IMR-90 (cell line): ENCODE data around the gene GPR160. TPM values are rescaled to one million over a fixed set of nuclear protein-coding genes. Genes with fewer than 3 reads are reported as not detected.

Source experiments
- ATAC-seq: fragments of 200-7000 bp; cut with Tn5 transposase; 2 replicates; pipeline ENCODE4 v1.9.1; 2020; ENCODE audit warnings: low read depth, mild to moderate bottlenecking, moderate library complexity
- BruUV-seq: library from RNA; stranded (reverse); fragments of 400-500 nt; replicated peaks from 2 replicates; lab custom pipeline; 2021; lab: Mats Ljungman, UMichigan
- CTCF ChIA-PET: fragments of 300-600 bp; formaldehyde crosslinking; extraction: SDS; loops from one replicate; lab custom pipeline; 2021; ENCODE audit warnings: antibody characterized with exemption; lab: Yijun Ruan, JAX
- POLR2A ChIA-PET: fragments of 300-600 bp; sonication (Branson Sonifier 250); formaldehyde crosslinking; loops from one replicate; lab custom pipeline; 2022; ENCODE audit warnings: antibody characterized with exemption; ENCODE audit not compliant: unreplicated experiment; lab: Charles Lee
- DNase-seq: peaks from one replicate; pipeline ENCODE4 v3.0.0; 2013
- H2AFZ ChIP-seq: replicated peaks from 2 replicates; pipeline ENCODE3; 2013; ENCODE audit warnings: low read length, mild to moderate bottlenecking; ENCODE audit not compliant: poor library complexity
- H2AK5ac ChIP-seq: 2 replicates; pipeline ENCODE4 v1.6.1; 2013; ENCODE audit warnings: low read depth, low read length, inconsistent platforms
- H2AK9ac ChIP-seq: replicated peaks from 2 replicates; pipeline ENCODE3; 2013; ENCODE audit warnings: mild to moderate bottlenecking, low read depth, low read length, moderate library complexity; ENCODE audit not compliant: poor library complexity
- H2BK120ac ChIP-seq: 2 replicates; pipeline ENCODE4 v1.6.1; 2013; ENCODE audit warnings: low read depth, low read length, inconsistent platforms
- H2BK15ac ChIP-seq: 3 replicates; pipeline ENCODE4 v1.6.1; 2013; ENCODE audit warnings: low read depth, low read length, inconsistent platforms
- H2BK20ac ChIP-seq: 2 replicates; pipeline ENCODE4 v1.6.1; 2013; ENCODE audit warnings: low read depth, mild to moderate bottlenecking, inconsistent platforms, low read length, moderate library complexity
- H2BK5ac ChIP-seq: 2 replicates; pipeline ENCODE4 v1.6.1; 2013; ENCODE audit warnings: mild to moderate bottlenecking, low read depth, low read length, inconsistent platforms; ENCODE audit not compliant: poor library complexity, severe bottlenecking
- H3K14ac ChIP-seq: replicated peaks from 2 replicates; pipeline ENCODE4 v1.6.1; 2013; ENCODE audit warnings: low read depth, low read length, inconsistent platforms
- H3K18ac ChIP-seq: 2 replicates; pipeline ENCODE4 v1.6.1; 2013; ENCODE audit warnings: low read depth, low read length, control low read depth
- H3K23ac ChIP-seq: 2 replicates; pipeline ENCODE4 v1.6.1; 2013; ENCODE audit warnings: low read depth, low read length, inconsistent platforms
- H3K27ac ChIP-seq: 2 replicates; pipeline ENCODE4 v1.5.1; 2013; ENCODE audit warnings: mild to moderate bottlenecking, control low read depth, low read length; ENCODE audit not compliant: insufficient read depth
- H3K27me3 ChIP-seq: 2 replicates; pipeline ENCODE4 v1.6.1; 2013; ENCODE audit warnings: low read length; ENCODE audit not compliant: control insufficient read depth, insufficient read depth
- H3K36me3 ChIP-seq: 2 replicates; pipeline ENCODE4 v1.6.1; 2013; ENCODE audit warnings: low read length, mixed read lengths; ENCODE audit not compliant: control insufficient read depth, insufficient read depth
- H3K4ac ChIP-seq: 2 replicates; pipeline ENCODE4 v1.6.1; 2013; ENCODE audit warnings: low read depth, low read length, inconsistent platforms
- H3K4me1 ChIP-seq: 2 replicates; pipeline ENCODE4 v1.6.1; 2013; ENCODE audit warnings: low read length, mixed read lengths; ENCODE audit not compliant: control insufficient read depth, insufficient read depth
- H3K4me2 ChIP-seq: 2 replicates; pipeline ENCODE4 v1.6.1; 2013; ENCODE audit warnings: low read depth, mild to moderate bottlenecking, control low read depth, low read length, moderate library complexity
- H3K4me3 ChIP-seq: 2 replicates; pipeline ENCODE4 v1.5.1; 2013; ENCODE audit warnings: low read depth, mild to moderate bottlenecking, control low read depth, low read length, moderate library complexity; ENCODE audit not compliant: insufficient read depth
- H3K56ac ChIP-seq: 2 replicates; pipeline ENCODE4 v1.6.1; 2013; ENCODE audit warnings: low read length, inconsistent platforms; ENCODE audit not compliant: insufficient read depth; ENCODE audit errors: extremely low read depth
- H3K79me1 ChIP-seq, 2 experiments: 2 replicates each; pipeline ENCODE4 v1.6.1; 2013; ENCODE audit warnings: low read length in 2 of 2, inconsistent platforms in 1 of 2, low read depth in 1 of 2
- H3K9ac ChIP-seq: 2 replicates; pipeline ENCODE4 v1.6.1; 2013; ENCODE audit warnings: low read depth, low read length, control low read depth
- H3K9me1 ChIP-seq: 2 replicates; pipeline ENCODE4 v1.6.1; 2013; ENCODE audit warnings: low read length, inconsistent platforms; ENCODE audit not compliant: insufficient read depth
- H3K9me3 ChIP-seq: 2 replicates; pipeline ENCODE4 v1.6.1; 2013; ENCODE audit warnings: low read length; ENCODE audit not compliant: control insufficient read depth, insufficient read depth
- H4K20me1 ChIP-seq: 2 replicates; pipeline ENCODE4 v1.6.1; 2013; ENCODE audit warnings: low read length, inconsistent platforms; ENCODE audit not compliant: insufficient read depth
- H4K5ac ChIP-seq: 2 replicates; pipeline ENCODE4 v1.6.1; 2013; ENCODE audit warnings: mild to moderate bottlenecking, low read depth, low read length, control low read depth
- H4K8ac ChIP-seq, 2 experiments: 2 replicates each; pipeline ENCODE4 v1.6.1; 2013; ENCODE audit warnings: low read depth in 2 of 2, low read length in 2 of 2, control low read depth in 1 of 2, inconsistent platforms in 1 of 2
- H4K91ac ChIP-seq: 2 replicates; pipeline ENCODE4 v1.6.1; 2013; ENCODE audit warnings: low read depth, low read length, inconsistent platforms; ENCODE audit not compliant: insufficient read depth
- BHLHE40 ChIP-seq: fragments of 150-350 bp; IDR thresholded peaks from 2 replicates; pipeline ENCODE4 v1.6.1; 2016; ENCODE audit warnings: mild to moderate bottlenecking, low read depth, low read length
- CEBPB ChIP-seq: IDR thresholded peaks from 2 replicates; pipeline ENCODE4 v1.6.1; 2012; ENCODE audit warnings: low read depth, low read length, improper control_type of control experiment
- CHD1 ChIP-seq: IDR thresholded peaks from 2 replicates; pipeline ENCODE4 v1.6.1; 2012; ENCODE audit warnings: low read depth, low read length, improper control_type of control experiment
- FOS ChIP-seq: fragments of 150-350 bp; IDR thresholded peaks from 2 replicates; pipeline ENCODE4 v1.6.1; 2016; ENCODE audit warnings: low read depth, low read length
- MAFK ChIP-seq: IDR thresholded peaks from 2 replicates; pipeline ENCODE4 v1.6.1; 2012; ENCODE audit warnings: low read depth, low read length, improper control_type of control experiment
- MAZ ChIP-seq: IDR thresholded peaks from 2 replicates; pipeline ENCODE4 v1.6.1; 2012; ENCODE audit warnings: low read depth, mild to moderate bottlenecking, low read length, improper control_type of control experiment, moderate library complexity, borderline replicate concordance
- MXI1 ChIP-seq: IDR thresholded peaks from 2 replicates; pipeline ENCODE4 v1.6.1; 2012; ENCODE audit warnings: low read depth, mild to moderate bottlenecking, low read length, moderate library complexity, borderline replicate concordance
- NFE2L2 ChIP-seq: fragments of 150-350 bp; IDR thresholded peaks from 2 replicates; pipeline ENCODE4 v1.6.1; 2016; ENCODE audit warnings: low read depth, mild to moderate bottlenecking, low read length
- POLR2A ChIP-seq: IDR thresholded peaks from 2 replicates; pipeline ENCODE4 v1.6.1; 2012; ENCODE audit warnings: mild to moderate bottlenecking, low read depth, low read length
- RAD21 ChIP-seq: IDR thresholded peaks from 2 replicates; pipeline ENCODE4 v1.6.1; 2012; ENCODE audit warnings: low read length, improper control_type of control experiment
- RCOR1 ChIP-seq: IDR thresholded peaks from 2 replicates; pipeline ENCODE4 v1.6.1; 2012; ENCODE audit warnings: mild to moderate bottlenecking, low read length, improper control_type of control experiment; ENCODE audit not compliant: insufficient replicate concordance
- RFX5 ChIP-seq: IDR thresholded peaks from 2 replicates; pipeline ENCODE4 v1.8.0; 2012; ENCODE audit warnings: low read depth, mild to moderate bottlenecking, low read length, moderate library complexity
- SMC3 ChIP-seq: fragments of 150-350 bp; IDR thresholded peaks from 2 replicates; pipeline ENCODE4 v1.6.1; 2016; ENCODE audit warnings: low read depth, mild to moderate bottlenecking, antibody characterized with exemption, low read length, moderate library complexity
- WGBS, 2 experiments: methylation state at CpG; one replicate each; pipeline versions ENCODE4 v1.1.5 to v1.1.7; 2013; ENCODE audit warnings: missing lambda C conversion rate in 2 of 2; ENCODE audit not compliant: insufficient read length in 1 of 2; ENCODE audit errors: extremely low coverage in 2 of 2; 5-methylcytosine and 5-hydroxymethylcytosine counted together
- dilution Hi-C: fragments of 300-500 bp; cut with HindIII; formaldehyde crosslinking; loops from one replicate; pipeline ENCODE4 v1.14.3; 2018; ENCODE audit warnings: low sequenced_read_pairs; ENCODE audit not compliant: unreplicated experiment
- in situ Hi-C: fragments of 300-500 bp; cut with MboI; formaldehyde crosslinking; loops from 3 replicates; pipeline ENCODE4 v1.14.3; 2019; ENCODE audit warnings: low sequenced_read_pairs, inconsistent platforms, mixed read lengths
- intact Hi-C: fragments of 100-400 bp; cut with micrococcal nuclease; formaldehyde crosslinking; loops from 2 replicates; pipeline ENCODE4 v1.10.0; 2022
- polyA plus RNA-seq, 3 experiments: library from polyadenylated mRNA; depleted of rRNA; stranded (reverse); fragments of >200 nt; gene quantifications; 2 replicates each; pipeline ENCODE4 v1.2.3, GENCODE V29; 2012; ENCODE audit warnings: low replicate concordance in 1 of 3
- total RNA-seq: library from RNA; depleted of rRNA; stranded (reverse); fragments of >200 nt; gene quantifications from 2 replicates; pipeline ENCODE4 v1.2.3, GENCODE V29; 2012
- TF ChIP-seq, protein P1 (sequence below): conservative IDR thresholded peaks from 2 replicates; pipeline ENCODE4 v1.5.1; 2012; ENCODE audit warnings: mild to moderate bottlenecking, low read depth, low read length, improper control_type of control experiment
- TF ChIP-seq, protein P2 (sequence below): fragments of 150-350 bp; IDR thresholded peaks from 2 replicates; pipeline ENCODE4 v1.6.1; 2017; ENCODE audit warnings: mild to moderate bottlenecking, antibody characterized with exemption, low read length, low read depth
- TF ChIP-seq, protein P3 (sequence below): fragments of 150-350 bp; IDR thresholded peaks from 2 replicates; pipeline ENCODE4 v1.6.1; 2016; ENCODE audit warnings: low read depth, mild to moderate bottlenecking, low read length, moderate library complexity, borderline replicate concordance

Gene GPR160
- total and polyA plus RNA-seq, 2 of the 4 experiments (the other 2 are of a cell fraction) = 0.09 to 0.18 TPM

DNA sequence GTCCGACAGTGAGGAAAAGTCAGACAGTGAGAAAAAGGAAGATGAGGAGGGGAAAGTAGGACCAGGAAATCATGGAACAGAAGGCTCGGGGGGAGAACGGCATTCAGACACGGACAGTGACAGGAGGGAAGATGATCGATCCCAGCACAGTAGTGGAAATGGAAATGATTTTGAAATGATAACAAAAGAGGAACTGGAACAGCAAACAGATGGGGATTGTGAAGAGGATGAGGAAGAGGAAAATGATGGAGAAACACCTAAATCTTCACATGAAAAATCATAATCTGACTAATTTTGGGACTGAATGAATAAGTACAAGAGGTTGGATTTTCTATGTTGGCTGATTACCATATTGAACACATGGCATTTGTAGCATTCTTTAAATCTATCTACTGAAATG is 45.0 kb upstream of the GPR160 start:
- Histone ChIP-seq H3K14ac (no peak overlapping the region), H3K9me1 (0 out of 2 replicates have a peak, but pooled peaks cover 3% of the 10 kb centered on the region), H3K56ac (no peak overlapping the region), H4K5ac (no peak overlapping the region; the same call in 1 of the 2 replicates), H2BK120ac (no peak overlapping the region), H3K9ac (no peak overlapping the region), H3K27ac (peak overlapping the region; percentile 44; the same call in 1 of the 2 replicates), H2AK9ac (no peak overlapping the region), H3K18ac (peak overlapping the region; percentile 39; the same call in 1 of the 2 replicates), H3K23ac (no peak overlapping the region), H2BK5ac (peak overlapping the region; percentile 21), H3K4me1 (peaks cover 7% of the 10 kb centered on the region), H4K91ac (no peak overlapping the region; the same call in 1 of the 2 replicates), H4K8ac (peak overlapping the region in 1 of 2 experiments; percentile 89; a peak in 2 of 4 replicates), H2BK15ac (no peak overlapping the region), H3K4ac (no peak overlapping the region), H3K36me3 (peaks cover 26% of the 10 kb centered on the region), H3K4me3 (no peak overlapping the region), H2BK20ac (no peak overlapping the region), H3K27me3 (no peaks in the 10 kb centered on the region), H3K79me1 (peaks cover 7 to 8% of the 10 kb centered on the region in 2 experiments; a peak in 3 of 4 replicates), H3K4me2 (no peak overlapping the region), H4K20me1 (no peaks in the 10 kb centered on the region), H2AK5ac (no peak overlapping the region; the same call in 1 of the 2 replicates), H2AFZ (no peak overlapping the region), H3K9me3 (no peaks in the 10 kb centered on the region)
- intact Hi-C loops = loop anchor here (5.0 kb wide), 2 partner anchors 105 to 200 kb away; no protein-coding TSS in a partner anchor
- 86% methylated on average over 1 of the region's 5 CpGs; no CpG with 5 or more reads in 1 of the 2 experiments for WGBS, 2 experiments
- TSS peak; percentile 81 for BruUV-seq
- TF ChIP-seq MAFK = no peak
- TF ChIP-seq, protein P1, sequence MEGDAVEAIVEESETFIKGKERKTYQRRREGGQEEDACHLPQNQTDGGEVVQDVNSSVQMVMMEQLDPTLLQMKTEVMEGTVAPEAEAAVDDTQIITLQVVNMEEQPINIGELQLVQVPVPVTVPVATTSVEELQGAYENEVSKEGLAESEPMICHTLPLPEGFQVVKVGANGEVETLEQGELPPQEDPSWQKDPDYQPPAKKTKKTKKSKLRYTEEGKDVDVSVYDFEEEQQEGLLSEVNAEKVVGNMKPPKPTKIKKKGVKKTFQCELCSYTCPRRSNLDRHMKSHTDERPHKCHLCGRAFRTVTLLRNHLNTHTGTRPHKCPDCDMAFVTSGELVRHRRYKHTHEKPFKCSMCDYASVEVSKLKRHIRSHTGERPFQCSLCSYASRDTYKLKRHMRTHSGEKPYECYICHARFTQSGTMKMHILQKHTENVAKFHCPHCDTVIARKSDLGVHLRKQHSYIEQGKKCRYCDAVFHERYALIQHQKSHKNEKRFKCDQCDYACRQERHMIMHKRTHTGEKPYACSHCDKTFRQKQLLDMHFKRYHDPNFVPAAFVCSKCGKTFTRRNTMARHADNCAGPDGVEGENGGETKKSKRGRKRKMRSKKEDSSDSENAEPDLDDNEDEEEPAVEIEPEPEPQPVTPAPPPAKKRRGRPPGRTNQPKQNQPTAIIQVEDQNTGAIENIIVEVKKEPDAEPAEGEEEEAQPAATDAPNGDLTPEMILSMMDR = no peak
- TF ChIP-seq RAD21 = no peak
- TF ChIP-seq CEBPB = no peak
- TF ChIP-seq NFE2L2 = no peak
- no peak for TF ChIP-seq POLR2A
- no peak for TF ChIP-seq BHLHE40
- TF ChIP-seq RCOR1 = no peak
- TF ChIP-seq MAZ = no peak
- no peak for TF ChIP-seq CHD1
- TF ChIP-seq MXI1 = no peak
- TF ChIP-seq, protein P2, sequence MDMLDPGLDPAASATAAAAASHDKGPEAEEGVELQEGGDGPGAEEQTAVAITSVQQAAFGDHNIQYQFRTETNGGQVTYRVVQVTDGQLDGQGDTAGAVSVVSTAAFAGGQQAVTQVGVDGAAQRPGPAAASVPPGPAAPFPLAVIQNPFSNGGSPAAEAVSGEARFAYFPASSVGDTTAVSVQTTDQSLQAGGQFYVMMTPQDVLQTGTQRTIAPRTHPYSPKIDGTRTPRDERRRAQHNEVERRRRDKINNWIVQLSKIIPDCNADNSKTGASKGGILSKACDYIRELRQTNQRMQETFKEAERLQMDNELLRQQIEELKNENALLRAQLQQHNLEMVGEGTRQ = no peak
- TF ChIP-seq FOS = no peak
- TF ChIP-seq RFX5 = no peak
- TF ChIP-seq, protein P3, sequence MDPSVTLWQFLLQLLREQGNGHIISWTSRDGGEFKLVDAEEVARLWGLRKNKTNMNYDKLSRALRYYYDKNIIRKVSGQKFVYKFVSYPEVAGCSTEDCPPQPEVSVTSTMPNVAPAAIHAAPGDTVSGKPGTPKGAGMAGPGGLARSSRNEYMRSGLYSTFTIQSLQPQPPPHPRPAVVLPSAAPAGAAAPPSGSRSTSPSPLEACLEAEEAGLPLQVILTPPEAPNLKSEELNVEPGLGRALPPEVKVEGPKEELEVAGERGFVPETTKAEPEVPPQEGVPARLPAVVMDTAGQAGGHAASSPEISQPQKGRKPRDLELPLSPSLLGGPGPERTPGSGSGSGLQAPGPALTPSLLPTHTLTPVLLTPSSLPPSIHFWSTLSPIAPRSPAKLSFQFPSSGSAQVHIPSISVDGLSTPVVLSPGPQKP = no peak
- TF ChIP-seq SMC3 = no peak
- CTCF ChIA-PET = no interaction called here
- ATAC-seq (no peak), DNase-seq (no peak)
- POLR2A ChIA-PET = no interaction called here
- dilution Hi-C loops = no loop called here
- in situ Hi-C loops = no loop called here
